Activated naive CD8-positive, alpha-beta T cell treated with anti-CD3 and anti-CD28 coated beads, Interleukin-2, amount 10 ng/mL, durations not matched to agents 7 days and 5 days (primary cell): Measurements from ENCODE around the gene HOMER2. TPM values are rescaled to one million over a fixed set of nuclear protein-coding genes. Genes with fewer than 3 reads are reported as not detected.

Experiments
- total RNA-seq, 2 experiments: library from RNA; stranded (reverse); gene quantifications; one replicate each; pipeline ENCODE4 v1.2.3, GENCODE V29; 2021

HOMER2 gene
- total RNA-seq, 2 experiments from 2014 or later = 6.3 to 6.6 TPM

Other genes starting within 250 kb of the HOMER2 start
- under 1 TPM in 1 of 2 experiments, not detected in 1; 0.17 TPM for gene AP3B2, start 242.8 kb downstream of the HOMER2 start, total RNA-seq
- gene FSD2, start 146.7 kb downstream of the HOMER2 start, total RNA-seq = not detected
- 10 to 100 TPM; 18.1 to 18.2 TPM for gene WHAMM, start 143.1 kb downstream of the HOMER2 start, total RNA-seq
- gene RAMAC, start 33.5 kb upstream of the HOMER2 start, total RNA-seq = 10 to 100 TPM; 24.4 to 25.9 TPM
- 10 to 100 TPM; 28.5 to 35.4 TPM for gene C15orf40, start 58.9 kb upstream of the HOMER2 start, total RNA-seq
- gene BTBD1, start 114.5 kb upstream of the HOMER2 start, total RNA-seq = 10 to 100 TPM; 56.3 to 59.2 TPM
- 10 to 100 TPM; 14.3 to 16.3 TPM for gene TM6SF1, start 154.9 kb upstream of the HOMER2 start, total RNA-seq